HG03135 (cell line): ENCODE measurements around the gene ABCB9.

Experiments used
- ATAC-seq: cut with Tn5 transposase; IDR thresholded peaks from one replicate; pipeline ENCODE4 v1.9.1; 2021; ENCODE audit warnings: mild to moderate bottlenecking, moderate library complexity; ENCODE audit not compliant: unreplicated experiment

Gene ABCB9

DNA sequence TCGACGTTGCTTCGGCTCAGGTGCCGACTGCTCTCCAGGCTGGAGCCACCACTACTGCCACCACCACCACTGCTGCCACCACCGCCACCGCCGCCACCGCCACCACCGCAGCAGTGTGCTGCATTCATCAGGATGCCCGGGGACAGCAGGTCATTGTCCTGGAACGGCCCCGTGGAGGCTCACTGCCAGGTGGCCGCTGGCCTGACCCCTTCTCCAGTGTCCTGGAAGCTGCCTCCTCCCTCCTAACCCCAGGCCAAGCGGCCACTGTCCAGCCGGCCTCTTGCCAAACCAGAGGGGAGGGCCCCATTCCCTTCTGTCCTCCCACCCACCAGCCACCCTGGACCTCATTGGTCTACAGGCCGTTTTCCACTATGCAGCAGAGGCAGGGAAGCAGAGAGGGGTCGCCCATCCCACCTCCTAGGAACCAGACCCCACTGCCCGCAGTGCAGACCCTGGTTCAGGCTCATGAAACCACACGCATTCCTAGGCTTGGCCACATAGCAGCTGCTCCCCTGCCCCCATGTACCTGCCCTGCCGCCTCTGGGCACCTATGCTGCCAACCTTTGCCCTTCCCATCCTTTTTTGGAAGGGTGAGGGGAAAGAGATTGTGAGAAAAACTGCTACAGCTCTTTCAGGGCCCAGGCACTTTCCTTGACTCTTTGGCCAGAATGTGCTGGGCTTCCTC, 29.4 kb upstream of the ABCB9 start:
- ATAC-seq: no peak

DNA sequence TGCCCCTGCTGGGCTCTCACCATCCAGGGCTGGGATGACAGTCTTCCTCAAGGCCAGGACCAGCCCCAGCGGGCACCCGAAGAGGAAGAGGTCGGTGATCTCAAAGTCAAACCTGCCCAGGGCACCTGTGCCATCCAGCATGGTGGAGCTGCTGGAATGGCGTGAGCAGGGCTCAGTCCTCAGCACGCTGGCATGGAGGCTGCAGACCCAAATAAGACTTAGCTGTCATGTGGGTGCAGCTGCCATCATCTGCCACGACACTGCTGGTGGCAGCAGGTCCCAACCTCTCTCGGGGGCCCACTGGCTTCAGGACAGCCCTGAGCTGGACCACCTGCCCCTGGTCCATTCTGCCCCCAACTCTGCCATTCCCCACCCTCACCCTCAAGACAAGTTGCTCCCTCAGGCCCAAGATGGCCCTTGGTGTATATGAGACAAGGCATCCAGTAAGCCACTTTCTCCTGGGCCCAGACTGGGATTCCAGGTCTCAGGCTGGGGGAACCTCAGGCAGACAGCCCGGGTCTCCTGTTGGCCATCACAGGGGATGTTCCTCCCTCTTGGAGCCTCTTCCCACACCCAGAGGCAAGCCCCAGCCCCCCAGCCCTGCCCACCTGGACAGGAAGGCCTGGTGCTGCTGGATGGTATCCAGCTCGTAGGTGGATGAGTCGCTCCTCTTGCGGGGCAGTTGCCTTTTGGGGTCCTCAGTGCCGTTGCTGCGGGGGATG, 28.7 kb upstream of the ABCB9 start:
- no peak for ATAC-seq

DNA sequence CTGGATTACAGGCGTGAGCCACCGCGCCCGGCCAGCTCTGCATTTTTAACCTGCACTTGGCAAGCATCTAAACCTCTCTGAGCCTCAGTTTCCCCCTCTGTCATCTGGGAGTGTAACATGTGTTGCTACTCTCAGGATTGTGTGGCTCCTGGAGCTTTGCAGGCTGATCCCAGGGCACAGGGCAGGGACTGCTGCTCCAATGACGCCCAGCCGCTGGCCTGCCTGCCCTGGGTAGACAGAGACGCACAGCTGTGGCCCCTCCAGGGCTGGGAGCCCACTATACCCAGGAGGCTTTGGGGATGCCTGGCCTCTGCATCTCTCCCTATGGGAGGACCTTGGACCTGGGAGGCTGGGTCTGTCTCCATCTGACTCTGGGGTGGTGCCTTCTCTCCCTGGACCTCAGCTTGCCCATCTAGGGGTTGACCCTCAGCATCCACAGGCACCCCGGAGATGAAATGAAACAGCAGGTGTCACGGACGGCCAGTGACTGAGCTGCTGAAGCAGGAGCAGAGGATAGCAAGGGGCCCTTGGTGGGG, 27.9 kb upstream of the ABCB9 start:
- no peak for ATAC-seq

DNA sequence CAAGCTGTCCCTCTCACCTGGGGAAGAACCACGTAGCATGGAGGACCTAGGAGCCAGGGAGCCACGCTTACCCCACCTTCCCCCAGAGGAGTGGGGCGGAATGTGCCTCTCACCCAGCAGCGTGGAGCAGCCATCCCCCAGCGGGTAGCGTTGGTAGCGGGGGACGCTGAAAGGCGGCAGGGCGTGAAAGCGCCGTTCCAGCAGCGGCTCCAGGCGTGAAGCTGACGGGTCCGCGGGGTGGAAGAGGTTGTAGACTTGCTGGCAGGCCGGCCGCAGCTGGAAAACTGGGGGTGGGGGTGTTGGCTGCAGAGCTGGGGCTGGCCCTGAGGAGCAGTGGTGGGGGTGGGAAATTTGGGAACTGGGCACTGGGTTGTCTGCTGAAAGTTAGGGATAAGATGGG, 26.1 kb upstream of the ABCB9 start:
- no peak for ATAC-seq

DNA sequence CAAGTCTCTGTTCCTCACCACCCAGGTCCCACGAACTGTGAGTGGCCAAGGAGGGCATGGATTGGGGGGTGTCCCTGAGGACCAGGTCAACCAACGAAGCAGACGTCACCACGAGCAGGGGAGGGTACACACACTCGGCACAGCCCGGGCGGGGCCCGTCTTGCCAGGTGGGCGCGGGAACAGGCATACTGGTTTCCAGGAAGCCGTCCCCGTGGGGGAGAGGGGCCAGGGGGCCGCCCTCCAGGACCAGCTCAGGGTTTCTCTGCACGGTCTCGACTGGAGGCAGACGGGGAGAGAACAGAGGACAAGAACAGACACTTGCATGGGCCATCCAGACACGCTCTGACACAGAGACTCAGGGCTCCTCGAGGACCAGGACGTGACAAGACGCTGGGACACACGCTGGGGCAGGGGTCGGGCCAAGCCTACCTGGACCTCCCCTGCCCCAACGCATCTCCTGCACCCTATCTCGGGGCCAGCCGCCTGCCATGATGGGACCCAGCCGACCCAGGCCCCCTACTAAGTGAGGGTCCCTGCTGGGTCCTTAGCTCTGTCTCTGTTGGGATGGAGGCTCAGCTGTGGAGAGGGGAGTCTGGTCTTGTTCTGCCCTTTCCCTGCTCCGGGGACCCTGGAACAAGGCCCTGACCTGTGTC, 25.5 kb upstream of the ABCB9 start:
- no peak for ATAC-seq

DNA sequence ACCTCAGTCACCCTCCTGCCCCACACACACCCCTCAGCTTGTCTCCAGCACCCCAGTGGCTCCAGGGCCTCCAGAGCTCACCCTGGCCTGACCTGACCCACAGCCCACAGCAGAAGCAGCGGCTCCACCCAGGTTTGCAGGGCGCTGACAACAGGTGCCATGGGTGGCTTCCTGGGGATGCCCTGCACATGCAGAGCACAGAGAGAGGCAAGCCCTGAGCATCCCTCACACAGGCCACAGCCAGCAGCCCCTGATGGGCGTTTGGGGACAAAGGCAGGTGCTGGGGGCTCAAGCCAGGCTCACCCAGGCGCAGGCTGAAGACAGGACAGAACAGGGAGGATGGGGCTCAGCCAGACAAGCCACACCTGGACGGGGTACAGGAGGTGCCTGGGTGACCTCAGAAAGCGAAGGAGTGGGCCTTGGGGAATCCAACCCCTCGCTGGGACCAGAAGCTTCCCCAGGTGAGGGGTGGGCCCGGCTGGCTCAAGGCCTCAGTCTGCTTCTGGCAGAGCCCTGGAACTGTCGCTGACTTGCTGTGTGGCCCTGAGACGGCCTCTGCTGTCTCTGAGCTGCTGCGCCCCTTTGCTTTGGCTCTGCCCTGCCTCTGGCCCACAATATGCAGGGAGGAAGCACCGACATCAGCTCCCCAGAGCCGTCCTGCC, 24.8 kb upstream of the ABCB9 start:
- ATAC-seq: no peak

DNA sequence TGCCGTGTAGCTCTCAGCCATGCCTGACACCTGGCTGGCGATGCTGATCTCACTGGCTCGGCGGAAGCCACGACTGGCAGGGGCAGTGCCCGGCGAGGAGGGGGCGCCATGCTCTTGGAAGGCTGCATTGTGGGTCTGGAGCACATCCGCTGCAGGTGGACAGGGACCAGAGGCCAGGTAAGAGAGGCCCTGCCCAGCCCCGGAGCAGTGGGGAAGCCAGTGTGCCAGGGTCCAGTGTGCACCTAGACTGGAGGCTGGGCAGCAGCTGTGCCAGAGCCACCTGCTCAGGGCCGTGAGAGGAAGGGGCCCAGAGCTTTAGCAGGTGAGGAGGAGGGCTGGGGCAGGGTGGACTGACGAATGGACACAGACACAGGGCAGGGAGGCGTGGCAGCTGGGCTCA, 24.3 kb upstream of the ABCB9 start:
- no peak for ATAC-seq

DNA sequence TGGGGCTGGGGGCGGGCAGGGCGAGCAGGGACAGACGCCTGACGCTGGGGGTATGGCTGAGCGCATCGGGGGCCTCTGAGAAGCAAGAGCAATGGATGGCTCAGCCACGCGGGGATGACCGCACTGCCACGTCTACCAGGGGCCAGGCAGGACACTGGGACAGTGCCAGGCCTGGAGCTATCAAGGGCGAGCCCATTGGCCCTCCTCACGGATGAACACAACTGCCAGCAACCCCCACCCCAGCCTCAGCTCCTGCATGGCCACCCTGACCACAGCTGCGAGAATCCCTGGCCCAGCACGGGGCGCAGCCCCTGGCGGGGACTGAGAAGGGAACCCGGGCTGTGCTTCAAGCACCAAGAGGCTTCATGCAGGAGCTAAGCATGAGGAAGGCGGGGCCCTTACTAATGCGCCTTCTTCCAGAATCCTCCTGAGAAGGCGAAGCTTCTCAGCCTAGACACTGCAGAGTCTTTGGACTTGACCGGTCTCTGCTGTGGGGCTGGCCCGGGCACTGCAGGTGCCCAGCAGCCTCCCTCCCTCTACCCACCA, 23.7 kb upstream of the ABCB9 start:
- no peak for ATAC-seq

DNA sequence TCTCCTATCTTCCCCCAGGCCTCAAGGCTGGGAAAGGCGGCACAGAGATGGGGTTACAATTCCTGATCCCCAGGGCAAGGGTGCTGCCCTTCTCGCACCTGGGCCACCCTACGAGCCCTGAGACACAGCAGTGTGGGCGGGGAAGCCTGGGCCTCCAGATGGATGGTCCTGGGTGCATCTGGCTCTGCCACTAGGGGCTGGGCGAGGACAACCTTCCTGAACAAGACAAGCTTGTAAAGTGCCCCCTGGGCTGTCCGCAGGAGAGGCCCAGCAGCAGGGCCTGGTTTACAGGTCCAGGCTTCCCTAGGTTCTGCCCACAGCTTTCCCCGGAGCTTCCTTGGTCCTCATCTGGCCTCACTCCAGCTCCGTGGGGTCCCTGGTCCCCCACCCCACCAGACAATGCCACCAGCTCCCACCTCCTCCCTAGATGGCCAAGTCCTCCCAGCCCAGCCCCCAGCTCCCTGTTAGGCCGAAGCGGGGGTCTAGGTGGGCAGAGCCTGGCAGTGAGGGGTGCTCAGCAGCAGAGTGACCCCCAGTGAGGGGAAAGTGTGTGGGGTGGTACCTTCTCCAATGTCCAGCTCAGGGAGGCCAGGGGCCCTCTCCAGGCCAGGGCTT, 23.1 kb upstream of the ABCB9 start:
- no peak for ATAC-seq

DNA sequence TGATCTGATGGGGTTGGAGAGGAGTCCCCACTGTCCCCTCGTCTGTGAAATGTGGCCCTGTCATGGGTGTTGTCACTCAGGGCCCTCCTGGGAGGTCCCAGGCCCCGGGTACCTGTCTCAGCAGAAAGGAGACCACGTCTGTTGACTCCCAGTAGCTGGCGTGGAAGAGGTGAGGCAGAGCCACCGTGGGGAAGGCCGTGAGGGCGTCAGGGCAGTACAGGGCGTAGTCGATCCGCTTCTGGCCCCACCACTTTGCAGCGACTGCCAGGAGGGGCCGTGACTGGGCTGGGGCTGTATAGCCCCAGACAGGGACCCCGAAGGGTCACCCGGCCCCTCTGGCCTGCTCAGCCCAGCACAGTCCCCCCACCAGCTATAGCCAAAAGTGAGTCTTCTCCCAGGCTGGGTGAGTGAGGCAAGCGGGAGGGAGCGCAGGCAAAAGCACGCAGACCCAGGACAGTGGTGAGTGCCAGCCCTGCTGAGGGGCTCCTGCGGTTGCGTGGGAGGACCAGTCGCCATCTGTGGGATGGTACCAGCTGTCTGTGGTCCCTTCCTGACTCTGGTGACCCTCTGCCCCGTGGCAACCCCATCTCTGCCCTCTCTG, 22.4 kb upstream of the ABCB9 start:
- no peak for ATAC-seq

DNA sequence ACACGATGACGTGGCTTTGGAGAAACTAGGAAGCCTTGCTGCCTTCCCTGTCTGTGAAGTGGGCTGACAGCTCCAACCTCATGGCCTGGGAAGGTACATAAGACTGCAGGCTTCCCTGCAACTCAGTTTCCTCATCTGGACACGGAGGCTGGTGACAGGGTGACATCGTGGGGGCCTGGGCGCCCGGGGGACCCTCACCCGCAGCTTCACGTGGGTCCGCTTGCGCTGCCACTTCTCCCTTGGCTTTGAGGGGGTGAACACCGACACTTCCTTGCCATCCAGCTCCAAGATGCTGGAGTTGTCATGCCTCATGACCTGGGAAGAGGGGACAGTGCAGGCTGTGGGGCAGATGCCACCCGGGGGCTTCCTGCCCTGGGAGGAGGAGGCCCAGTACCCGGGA, 21.8 kb upstream of the ABCB9 start:
- ATAC-seq: no peak

DNA sequence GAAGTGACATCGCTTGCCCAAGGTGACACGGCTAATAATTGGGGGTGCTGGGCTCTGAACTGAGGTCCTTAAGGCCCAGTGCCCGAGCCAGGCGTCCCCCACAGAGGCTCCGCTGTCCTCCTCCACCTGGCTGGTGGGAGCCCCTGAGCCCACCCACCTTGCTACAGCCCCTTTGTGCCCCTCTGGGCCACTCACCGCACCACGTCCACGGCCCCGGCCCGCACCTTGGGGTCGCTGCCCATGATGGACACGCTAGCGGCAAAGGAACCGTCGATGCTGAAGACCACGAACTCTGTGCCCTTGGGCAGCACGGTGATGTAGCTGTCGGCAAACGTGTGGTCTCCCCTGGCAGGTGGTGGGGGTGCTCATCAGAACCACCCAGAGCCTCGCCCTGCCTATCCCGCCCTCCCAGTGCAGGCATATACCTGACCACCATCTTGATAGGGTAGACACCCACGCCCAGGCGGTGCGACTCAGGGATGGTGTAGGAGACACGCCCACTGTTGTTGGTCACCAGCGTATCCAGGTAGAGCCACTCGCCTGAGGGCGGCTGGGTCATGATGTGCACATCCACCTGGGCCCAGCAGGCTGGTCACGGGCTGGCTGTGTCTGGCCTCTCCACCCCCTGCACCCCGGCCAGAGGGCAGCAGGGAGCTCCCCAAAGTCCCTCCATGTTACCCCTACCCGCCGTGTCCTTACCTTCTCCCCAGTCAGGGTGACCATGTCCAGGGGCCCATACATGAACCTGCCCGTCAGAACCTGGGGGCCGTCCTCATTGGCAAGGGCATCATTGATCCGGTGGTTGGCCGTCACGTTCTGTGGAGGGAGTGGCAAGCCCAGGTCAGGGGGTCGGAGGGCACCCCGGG, 21.1 kb upstream of the ABCB9 start:
- no peak for ATAC-seq

DNA sequence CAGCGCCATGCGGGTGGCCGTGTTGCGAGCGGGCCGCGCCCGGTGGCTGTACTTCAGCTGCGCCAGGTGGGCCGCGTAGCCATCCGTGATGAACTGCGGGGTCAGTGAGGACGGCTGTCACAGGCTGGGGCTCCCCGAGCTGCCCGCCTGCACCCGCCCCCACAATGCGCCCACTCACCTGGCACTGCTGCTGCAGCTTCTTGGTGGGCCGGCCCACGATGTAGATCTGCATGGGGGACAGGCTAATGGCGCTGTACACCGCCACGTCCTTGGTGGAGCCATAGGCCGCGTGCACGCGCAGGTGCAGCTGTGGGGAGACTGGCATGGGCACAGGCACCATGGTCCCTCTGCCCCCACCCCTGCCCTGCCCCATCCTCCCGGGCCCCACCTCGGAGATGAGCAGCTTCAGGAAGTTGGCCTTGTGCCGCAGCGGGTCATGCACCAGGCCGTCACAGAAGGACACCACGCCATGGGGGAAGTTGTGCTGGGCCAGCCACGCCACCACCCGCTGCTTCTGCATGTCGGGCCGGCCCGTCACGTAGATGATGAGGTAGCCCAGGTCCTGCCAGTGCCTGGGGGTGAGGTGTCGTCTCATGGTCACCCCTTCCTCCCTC, 20.1 kb upstream of the ABCB9 start:
- no peak for ATAC-seq

DNA sequence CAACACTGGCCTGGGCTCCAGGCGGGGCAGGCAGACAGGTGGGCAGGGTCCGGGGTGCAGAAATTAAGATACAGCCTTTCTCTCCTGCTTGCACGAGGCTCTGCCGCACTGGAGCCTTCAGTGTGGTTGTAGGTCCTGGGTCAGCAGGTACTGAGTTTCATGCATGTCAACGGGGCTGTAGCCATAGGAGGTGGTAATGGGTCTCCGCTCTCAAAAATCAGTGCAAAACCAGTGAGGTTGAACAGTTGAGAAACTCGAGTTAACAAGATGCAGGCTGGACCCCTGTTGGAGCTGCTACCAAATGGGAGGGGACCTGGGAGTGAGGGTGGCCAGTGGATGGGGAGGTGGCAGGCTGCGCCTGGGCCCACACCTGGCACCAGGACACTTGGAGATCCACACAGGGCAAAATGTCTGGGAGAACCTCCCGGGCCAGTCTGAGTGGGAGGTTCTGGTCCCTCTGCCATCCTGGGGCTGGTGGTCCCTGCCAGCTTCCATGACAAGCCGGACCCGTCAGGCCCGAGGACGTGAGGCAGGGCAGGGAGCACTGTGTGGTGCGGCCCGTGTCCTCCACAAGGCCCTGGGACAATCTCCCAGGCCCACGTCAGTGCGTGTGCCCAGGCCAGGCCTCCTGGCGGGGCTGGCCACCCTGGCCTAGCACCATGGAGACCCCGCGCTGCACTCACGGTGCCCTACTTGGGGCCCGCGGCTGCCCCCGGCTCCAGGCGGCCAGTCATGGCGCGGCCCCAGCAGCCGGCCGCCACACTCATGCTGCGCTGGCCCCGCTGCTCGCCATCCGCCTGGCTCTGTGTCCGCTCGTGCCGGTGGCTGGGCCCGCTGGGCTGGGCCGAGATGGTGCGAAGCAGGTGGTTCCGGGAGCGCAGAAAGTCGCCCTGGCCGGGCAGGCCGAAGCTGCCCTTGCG, 19.3 kb upstream of the ABCB9 start:
- no peak for ATAC-seq

DNA sequence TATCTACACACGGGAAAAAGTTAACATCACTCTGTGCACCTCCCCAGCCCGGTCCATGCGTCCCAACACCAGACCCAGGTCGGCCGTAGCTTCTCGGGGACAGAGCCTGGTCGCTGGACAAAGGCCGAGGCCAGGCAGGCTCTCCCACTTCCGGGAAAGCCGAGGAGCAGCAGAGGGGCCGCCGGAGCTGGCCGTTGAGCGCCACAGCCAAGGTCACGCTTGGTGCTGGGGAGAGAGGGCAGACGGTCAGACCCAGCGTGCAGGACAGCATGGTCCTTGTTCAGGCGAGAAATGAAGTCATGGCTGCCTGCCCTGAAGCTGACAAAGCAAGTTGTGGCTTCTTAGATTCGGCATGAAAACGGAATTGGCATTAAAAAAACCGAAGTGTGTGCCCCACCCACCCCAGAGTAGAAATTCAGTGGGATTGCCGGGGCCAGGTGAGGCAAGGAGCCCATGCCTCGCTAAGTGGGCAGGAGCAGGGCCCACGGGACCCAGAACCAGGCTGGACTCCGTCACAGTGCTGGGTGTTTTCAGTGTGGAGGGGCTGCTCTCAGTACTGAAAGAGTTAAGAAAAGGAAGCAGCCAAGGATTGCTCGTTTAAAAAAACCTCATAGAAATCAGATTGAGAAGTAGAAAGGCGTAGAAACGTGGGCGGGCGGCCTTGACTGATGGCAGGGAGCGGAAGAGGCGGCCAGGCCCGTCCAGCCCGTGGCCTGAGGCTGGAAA, 18.5 kb upstream of the ABCB9 start:
- no peak for ATAC-seq

DNA sequence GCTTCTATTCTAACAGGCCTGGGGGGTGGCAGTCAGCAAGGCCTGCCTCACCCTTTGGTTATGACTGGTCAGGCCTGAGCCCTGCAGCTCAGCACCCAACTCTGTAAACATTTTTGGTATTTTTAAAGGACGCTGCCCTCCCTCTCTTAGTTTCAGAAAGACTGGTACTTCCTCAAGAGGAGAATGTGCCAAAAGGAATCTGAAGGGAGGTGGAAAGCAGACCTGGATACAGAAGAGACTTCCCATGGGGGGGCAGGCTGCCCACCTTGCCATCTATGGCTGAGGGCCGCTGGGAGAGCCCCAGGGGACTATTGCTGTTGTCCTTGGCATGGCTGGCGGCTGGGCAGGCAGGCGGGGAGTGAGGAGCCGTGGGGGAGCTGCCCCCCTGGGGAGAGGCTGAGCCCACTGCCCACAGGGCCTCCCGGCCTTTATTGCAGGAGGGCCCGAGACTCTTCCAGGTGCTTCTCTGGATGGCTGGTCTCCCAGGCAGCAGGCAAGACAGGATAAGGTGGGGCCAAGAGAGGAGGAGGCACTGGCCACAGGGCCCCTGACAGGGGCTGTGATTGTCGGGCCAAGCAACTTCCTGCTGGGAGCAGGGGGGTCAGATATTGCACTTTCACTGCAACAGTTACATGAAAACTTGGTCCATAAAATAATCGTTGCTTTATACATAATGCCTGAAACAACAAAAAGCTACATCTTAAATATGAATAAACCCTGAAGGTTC, 17.7 kb upstream of the ABCB9 start:
- no peak for ATAC-seq
